Measurements from ENCODE around the gene WT1. TPM values are rescaled to one million over a fixed set of nuclear protein-coding genes. Genes with fewer than 3 reads are reported as not detected.
"Not testable (repeated sequence)": the region's sequence is repeated elsewhere in the genome, so short reads cannot be mapped to it uniquely, and the experiment has no call there.

WT1 gene
- total RNA-seq, 1 experiment from 2014 or later, result 0.69 TPM

- DNase-seq (ENCODE audit: low read depth, low spot score), result peak; percentile 76
- in situ Hi-C loops (cut with HindIII; ENCODE audit: low pct_unique_long_range_greater_than_20kb, low sequenced_read_pairs), result no loop called here
Observed at GRCh38 chr11:32374261-32374711, 61.1 kb downstream of the WT1 start.

DNA sequence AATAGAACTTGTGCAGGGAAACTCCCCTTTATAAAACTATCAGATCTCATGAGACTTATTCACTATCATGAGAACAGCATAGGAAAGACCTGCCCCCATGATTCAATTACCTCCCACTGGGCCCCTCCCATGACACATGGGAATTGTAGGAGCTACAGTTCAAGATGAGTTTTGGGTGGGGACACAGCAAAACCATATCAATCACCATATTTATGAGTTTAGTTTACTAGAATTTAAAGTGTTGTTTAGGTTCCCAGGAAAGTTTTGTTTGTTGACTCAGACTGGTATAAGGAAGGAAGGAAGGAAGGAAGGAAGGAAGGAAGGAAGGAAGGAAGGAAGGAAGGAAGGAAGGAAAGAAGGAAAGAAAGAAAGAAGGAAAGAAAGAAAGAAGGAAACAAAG lies 65.4 kb downstream of the WT1 start:
- DNase-seq (ENCODE audit: low read depth, low spot score); in situ Hi-C loops (cut with HindIII; ENCODE audit: low pct_unique_long_range_greater_than_20kb, low sequenced_read_pairs): not testable (repeated sequence)

DNA sequence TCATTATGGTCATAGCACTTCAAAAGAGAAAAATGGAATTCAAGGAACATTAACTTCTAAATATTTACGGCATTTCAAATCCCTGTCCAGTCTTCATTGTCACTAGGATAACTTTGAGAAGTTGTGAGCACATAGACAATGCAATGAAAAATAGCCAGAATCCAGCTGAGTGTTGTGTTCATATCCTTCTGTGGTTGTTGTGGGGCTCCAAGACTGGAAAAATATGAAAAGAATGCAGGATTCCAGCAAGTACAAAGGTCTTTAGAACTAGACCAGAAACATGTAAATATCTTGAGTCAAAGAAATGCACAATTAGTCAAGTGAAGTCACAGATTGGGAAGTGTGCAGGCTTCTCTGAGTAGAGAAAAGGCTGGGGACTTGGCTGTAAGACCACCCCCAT lies 68.7 kb downstream of the WT1 start:
- DNase-seq (ENCODE audit: low read depth, low spot score), result no peak
- in situ Hi-C loops (cut with HindIII; ENCODE audit: low pct_unique_long_range_greater_than_20kb, low sequenced_read_pairs), result no loop called here

GRCh38 chr11:32365192-32365591 lies 70.1 kb downstream of the WT1 start:
- no peak for DNase-seq (ENCODE audit: low read depth, low spot score)
- in situ Hi-C loops (cut with HindIII; ENCODE audit: low pct_unique_long_range_greater_than_20kb, low sequenced_read_pairs), result no loop called here

GRCh38 chr11:32358729-32359128 lies 76.6 kb downstream of the WT1 start:
- DNase-seq (ENCODE audit: low read depth, low spot score), result no peak
- in situ Hi-C loops (cut with HindIII; ENCODE audit: low pct_unique_long_range_greater_than_20kb, low sequenced_read_pairs), result no loop called here

DNA sequence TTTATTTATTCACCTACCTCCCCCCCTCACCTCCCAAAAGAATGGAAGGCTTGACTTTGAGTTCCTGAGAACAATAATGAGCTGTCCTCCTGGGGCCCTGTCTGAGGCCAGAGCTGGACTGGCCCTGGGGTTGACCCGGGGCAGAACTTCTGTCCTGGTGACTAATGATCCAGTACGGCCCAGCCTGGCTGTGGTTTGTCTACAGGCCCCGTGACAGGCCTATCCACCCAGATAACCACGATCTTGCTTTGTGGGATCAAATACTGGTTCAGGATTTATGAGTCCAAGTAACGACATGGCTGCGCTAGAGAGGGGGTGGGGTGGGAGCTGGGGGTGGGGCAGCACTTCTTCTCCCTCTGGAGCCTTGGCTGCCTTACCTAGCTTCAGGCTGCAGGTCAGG lies 81.5 kb downstream of the WT1 start:
- in situ Hi-C loops (cut with HindIII; ENCODE audit: low pct_unique_long_range_greater_than_20kb, low sequenced_read_pairs), result no loop called here
- no peak for DNase-seq (ENCODE audit: low read depth, low spot score)

DNA sequence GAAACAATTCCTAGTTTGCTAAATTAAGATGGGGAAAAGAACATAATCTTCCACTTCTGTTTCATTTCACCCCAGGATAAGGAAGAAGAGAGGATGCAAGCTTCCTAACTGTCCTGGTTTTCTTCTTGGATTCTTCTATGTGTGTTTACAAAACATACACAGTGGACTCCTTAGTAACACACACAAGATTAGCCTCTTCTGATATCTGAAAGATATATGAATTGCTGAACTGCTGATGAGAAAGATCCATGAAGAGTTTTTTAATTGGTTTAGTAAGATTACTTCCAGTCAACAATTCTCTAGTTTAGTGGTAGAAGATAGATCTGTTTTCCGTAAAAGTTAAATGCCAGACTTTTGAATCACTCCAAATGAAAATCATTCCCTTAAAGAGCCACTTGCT lies 86.8 kb downstream of the WT1 start:
- no peak for DNase-seq (ENCODE audit: low read depth, low spot score)
- in situ Hi-C loops (cut with HindIII; ENCODE audit: low pct_unique_long_range_greater_than_20kb, low sequenced_read_pairs), result no loop called here

GRCh38 chr11:32344946-32345345 lies 90.4 kb downstream of the WT1 start:
- no peak for DNase-seq (ENCODE audit: low read depth, low spot score)
- in situ Hi-C loops (cut with HindIII; ENCODE audit: low pct_unique_long_range_greater_than_20kb, low sequenced_read_pairs), result no loop called here

GRCh38 chr11:32343325-32344008 lies 91.9 kb downstream of the WT1 start:
- in situ Hi-C loops (cut with HindIII; ENCODE audit: low pct_unique_long_range_greater_than_20kb, low sequenced_read_pairs), result no loop called here
- DNase-seq (ENCODE audit: low read depth, low spot score), result no peak

DNA sequence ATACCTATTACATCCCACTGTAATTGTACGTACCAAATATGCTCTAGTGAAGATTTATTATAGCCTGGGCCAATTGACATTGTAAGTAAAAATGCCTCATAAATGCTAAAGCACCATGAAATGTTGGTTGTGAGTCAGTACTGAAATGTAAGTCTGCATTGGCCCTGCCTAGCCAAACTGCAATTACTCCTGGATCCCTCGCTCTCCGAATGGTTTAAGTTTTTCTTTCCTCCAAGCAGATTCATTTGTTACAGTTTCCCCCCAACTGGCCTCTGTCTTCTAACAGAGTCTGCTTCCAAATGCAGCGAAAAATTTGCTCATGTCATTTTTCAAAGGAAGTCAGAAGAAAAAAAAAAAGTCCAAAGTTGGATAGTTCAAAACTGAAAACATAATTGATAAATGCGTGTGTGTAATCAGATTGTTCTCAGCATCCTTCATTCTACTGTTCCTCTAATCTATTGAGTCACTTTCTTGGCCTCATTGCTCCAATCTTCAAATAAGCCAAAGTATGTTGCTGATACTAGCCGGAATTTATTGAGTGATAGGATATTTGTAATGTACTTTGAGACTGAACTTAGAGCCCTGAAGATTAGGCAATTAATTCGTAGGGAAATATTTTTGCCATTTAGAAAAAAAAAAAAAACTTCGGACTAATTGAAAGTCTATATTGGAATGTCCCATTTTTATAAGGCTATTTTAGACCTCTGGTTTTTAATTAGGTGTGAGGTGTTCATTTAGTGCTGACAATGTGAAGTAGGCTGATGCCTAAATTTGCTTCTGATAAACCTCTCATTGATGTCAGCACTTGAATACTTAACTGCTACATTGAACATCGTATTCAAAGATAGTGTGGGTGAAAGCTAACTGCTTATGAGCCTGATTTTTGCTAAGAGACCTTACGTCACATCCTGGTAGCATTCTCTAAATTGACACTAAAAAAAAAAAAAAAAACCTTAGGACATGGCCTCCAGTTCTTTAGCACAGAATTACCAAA lies 93.4 kb downstream of the WT1 start:
- no peak for DNase-seq (ENCODE audit: low read depth, low spot score)

GRCh38 chr11:32340181-32340580 lies 95.2 kb downstream of the WT1 start:
- no peak for DNase-seq (ENCODE audit: low read depth, low spot score)
- in situ Hi-C loops (cut with HindIII; ENCODE audit: low pct_unique_long_range_greater_than_20kb, low sequenced_read_pairs), result no loop called here

More for the DNA sequence above, 93.4 kb downstream of the WT1 start:
- in situ Hi-C loops (cut with HindIII; ENCODE audit: low pct_unique_long_range_greater_than_20kb, low sequenced_read_pairs), result no loop called here

Small RNAs within 50 kb of the gene (small RNA-seq; reads per million reads assigned to genes)
- gene RF02204, result 0 reads per million in 2 experiments
- 0 reads per million in 2 experiments for gene RF02205

Other genes starting within 250 kb of the WT1 start
- gene EIF3M, start 148.3 kb upstream of the WT1 start, total RNA-seq (2014; rRNA removed; shearing (Covaris generic)), result 807 and 835 TPM in 2 replicates